NCI-H345 treated with DMSO at 0.1 percent for 48 hours (cell line): ENCODE data around the gene AKT1S1.
"Not testable (repeated sequence)": the region's sequence is repeated elsewhere in the genome, so short reads cannot be mapped to it uniquely, and the experiment has no call there.

Source experiments
- DNase-seq: peaks from one replicate; lab custom pipeline; 2025; ENCODE audit not compliant: unreplicated experiment; lab: John Stamatoyannopoulos, UW

AKT1S1 gene

GRCh38 chr19:49838885-49839588, 38.1 kb downstream of the AKT1S1 start:
- no peak for DNase-seq

GRCh38 chr19:49837425-49837824, 39.7 kb downstream of the AKT1S1 start:
- no peak for DNase-seq

DNA sequence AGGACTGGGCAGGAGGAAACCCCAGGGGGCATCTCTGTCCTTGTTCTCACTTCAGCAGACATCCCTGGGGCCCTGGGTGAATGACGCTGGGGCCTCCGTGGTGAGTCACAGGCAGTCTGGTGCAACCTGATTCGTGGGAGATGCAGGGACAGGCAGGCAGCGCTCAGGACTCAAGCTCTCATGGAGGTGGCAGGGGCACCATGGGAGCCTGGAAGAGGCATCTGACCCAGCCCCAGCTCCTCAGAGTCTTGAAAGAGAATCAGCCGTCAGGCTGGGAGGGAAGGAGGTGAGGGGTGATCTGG, 40.2 kb downstream of the AKT1S1 start:
- DNase-seq = no peak

- no peak for DNase-seq
Measured at GRCh38 chr19:49836176-49837008, 40.8 kb downstream of the AKT1S1 start.

DNA sequence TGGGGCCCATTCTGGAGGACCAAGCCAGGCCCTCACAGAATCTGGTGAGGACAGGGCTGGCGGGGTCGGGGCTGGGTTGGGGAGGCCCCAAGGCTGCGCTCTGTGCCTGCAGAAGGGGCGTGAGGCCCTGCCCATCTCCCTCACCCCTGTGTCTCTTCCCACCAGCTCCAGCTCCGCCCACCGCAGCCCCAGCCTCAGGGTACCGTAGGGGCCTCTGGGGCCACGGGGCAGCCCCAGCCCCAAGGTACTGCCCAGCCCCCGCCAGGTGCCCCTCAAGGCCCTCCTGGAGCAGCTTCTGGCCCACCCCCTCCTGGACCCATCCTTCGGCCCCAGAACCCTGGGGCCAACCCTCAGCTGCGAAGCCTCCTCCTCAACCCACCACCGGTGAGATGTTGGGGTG, 41.6 kb downstream of the AKT1S1 start:
- DNase-seq = no peak

DNA sequence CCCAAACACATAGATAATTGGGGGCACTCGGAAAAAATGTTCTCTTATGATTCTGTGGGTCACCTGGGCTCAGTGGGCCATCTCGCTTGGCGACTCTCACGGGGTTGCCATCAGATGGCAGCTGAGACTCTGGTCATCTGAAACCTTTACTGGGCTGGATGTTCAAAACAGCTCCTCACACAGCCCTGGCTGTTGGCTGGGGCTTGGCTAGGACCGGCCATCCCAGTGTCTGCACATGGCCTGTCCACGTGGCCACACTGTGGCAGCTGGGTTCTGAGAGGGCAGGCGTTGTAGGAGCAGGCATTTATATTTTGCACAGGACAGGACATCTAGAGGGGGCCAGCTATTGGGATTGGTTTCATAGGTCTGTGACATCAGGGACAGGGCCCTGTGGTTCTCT, 43.6 kb downstream of the AKT1S1 start:
- no peak for DNase-seq

GRCh38 chr19:49832556-49832955, 44.6 kb downstream of the AKT1S1 start:
- no peak for DNase-seq

- no peak for DNase-seq
Measured at GRCh38 chr19:49831592-49831991, 45.6 kb downstream of the AKT1S1 start.

DNA sequence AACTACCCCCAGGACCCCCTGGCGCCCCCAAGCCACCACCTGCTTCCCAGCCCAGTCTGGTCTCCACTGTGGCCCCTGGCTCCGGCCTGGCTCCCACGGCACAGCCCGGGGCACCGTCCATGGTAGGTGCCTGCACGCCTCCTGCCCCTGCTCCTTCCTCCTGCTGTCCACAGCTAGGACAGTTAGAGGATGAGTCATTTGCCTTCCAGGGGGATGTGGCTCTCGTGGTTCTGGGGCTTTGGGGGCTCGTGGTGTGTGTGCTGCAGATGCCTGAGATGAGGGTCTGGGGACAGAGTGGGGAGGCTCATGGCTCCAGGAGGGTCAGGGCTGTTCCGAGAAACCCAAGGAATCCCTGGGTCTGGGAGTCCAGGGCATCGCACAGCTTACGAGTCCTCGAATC, 46.4 kb downstream of the AKT1S1 start:
- DNase-seq = no peak

GRCh38 chr19:49829721-49830120, 47.4 kb downstream of the AKT1S1 start:
- no peak for DNase-seq

GRCh38 chr19:49829200-49829599, 48.0 kb downstream of the AKT1S1 start:
- no peak for DNase-seq

GRCh38 chr19:49827034-49827433, 50.1 kb downstream of the AKT1S1 start:
- DNase-seq = no peak

- DNase-seq = no peak
Measured at GRCh38 chr19:49824662-49825061, 52.5 kb downstream of the AKT1S1 start.

DNA sequence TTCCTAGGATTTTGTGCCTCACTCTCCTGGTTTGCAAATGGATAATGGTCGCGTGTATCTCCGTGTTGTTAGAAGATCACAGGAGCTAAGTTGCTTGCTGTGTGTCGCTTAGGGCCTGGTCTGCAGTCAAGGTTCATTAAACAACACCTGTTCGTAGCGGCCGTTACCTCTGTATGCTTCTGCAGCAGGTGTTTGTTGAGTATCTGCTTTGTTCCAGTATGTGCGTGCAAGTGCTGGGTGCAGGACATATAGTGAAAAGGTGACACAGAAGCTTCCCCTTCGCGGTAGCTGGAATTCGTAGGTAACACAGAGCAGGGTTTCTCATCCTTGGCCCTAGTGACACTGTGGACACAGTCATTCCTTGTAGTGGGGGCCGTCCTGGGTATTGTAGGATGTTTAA, 53.7 kb downstream of the AKT1S1 start:
- DNase-seq = peak; percentile 70

DNA sequence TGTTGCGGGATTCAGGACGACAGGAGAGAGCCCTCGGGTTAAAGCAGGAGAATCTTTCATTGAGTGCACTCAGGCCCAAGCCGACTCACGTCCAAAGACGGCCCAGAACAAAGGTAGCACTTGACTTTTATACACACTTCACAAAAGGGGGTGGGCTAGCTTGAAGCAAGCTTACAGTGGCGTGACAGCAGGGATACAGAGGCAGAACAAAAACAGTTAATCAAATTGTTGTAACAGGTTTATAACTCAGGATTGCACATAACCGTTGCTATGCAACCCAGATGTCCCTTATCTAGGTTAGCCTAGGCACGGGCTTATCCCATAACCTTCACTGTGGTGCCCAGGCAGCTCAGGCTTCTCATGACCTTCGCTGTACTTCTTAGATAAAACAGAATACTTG, 57.0 kb downstream of the AKT1S1 start:
- peak; percentile 74 for DNase-seq

DNA sequence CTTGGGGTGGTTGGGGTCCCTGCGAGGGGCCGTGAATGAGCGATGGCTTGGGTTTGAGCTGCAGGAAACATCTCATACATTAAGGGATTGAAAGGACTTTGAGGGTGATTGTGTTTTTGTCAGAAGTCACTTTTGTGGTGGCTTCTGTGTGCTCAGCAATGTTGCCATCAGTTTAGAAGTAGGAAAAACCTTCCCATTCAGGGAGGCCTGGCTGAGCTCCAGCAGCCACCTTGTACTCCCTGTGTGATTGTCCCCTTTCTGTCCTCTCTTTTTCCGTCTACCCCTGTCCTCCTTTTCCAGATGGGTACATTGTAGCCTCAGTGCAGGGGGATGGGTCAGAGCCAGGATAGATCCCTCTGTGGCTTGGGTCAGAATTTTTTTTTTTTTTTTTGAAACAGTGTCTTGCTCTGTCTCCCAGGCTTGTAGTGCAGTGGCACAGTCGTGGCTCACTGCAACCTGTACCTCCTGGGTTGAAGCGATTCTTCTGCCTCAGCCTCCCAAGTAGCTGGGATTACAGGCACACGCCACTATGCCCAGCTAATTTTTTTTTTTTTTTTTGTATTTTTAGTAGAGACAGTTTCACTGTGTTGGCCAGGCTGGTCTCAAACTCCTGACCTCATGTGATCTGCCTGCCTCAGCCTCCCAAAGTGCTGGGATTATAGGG, 57.6 kb downstream of the AKT1S1 start:
- not testable (repeated sequence) for DNase-seq
